Esophagus squamous epithelium (tissue), 5 donors: ENCODE data around the gene CAPRIN2. TPM values are rescaled to one million over a fixed set of nuclear protein-coding genes. Genes with fewer than 3 reads are reported as not detected.

ENCODE experiments used
- DNase-seq: peaks from one replicate; lab custom pipeline; 2025; lab: John Stamatoyannopoulos, UW
- H3K27ac ChIP-seq, 4 donors: fragments of 200-600 bp; sonication (generic); one replicate each; pipeline ENCODE4 v1.5.1; 2016 to 2019; ENCODE audit warnings: mild to moderate bottlenecking in 1 of 4
- H3K27me3 ChIP-seq, 4 donors: fragments of 200-600 bp; sonication (generic); 1 replicate in 3 of 4; 2 replicates in 1 of 4; pipeline versions ENCODE4 v1.5.1 to v1.6.0; 2017 to 2021; ENCODE audit warnings: antibody characterized with exemption in 1 of 4
- H3K36me3 ChIP-seq, 3 donors: fragments of 200-600 bp; sonication (generic); one replicate each; pipeline ENCODE4 v1.5.1; 2016 to 2019
- H3K4me1 ChIP-seq, 3 donors: fragments of 200-600 bp; sonication (generic); one replicate each; pipeline ENCODE4 v1.5.1; 2017 to 2019
- H3K4me3 ChIP-seq, 4 donors: fragments of 200-600 bp; sonication (generic); 1 replicate in 3 of 4; 2 replicates in 1 of 4; pipeline ENCODE4 v1.5.1; 2016 to 2019; ENCODE audit warnings: mild to moderate bottlenecking in 2 of 4, moderate library complexity in 1 of 4
- H3K9me3 ChIP-seq, 3 donors: fragments of 200-600 bp; sonication (generic); one replicate each; pipeline ENCODE4 v1.5.1; 2016 to 2019
- POLR2A ChIP-seq, 4 donors: fragments of 450-650 bp; IDR thresholded peaks; one replicate each; pipeline ENCODE4 v1.6.1; 2017; ENCODE audit warnings: antibody characterized with exemption in 4 of 4, mild to moderate bottlenecking in 4 of 4, moderate library complexity in 3 of 4
- WGBS, 2 donors: methylation state at CpG; one replicate each; pipeline ENCODE4 v1.1.5; 2018; 5-methylcytosine and 5-hydroxymethylcytosine counted together
- intact Hi-C: fragments of 100-400 bp; cut with DNase I; formaldehyde crosslinking; loops from one replicate; pipeline ENCODE4 v1.15.0; 2022
- total RNA-seq, 4 donors: library from RNA; depleted of rRNA; stranded (reverse); fragments of >200 nt; gene quantifications; one replicate each; pipeline ENCODE4 v1.1.0, GENCODE V29; 2016
- TF ChIP-seq, protein P1 (sequence below), 6 experiments: fragments of 450-650 bp in 4 of 6; fragments of 200-600 bp in 2 of 6; sonication (generic) in 2 of 6; IDR thresholded peaks; one replicate each; pipeline ENCODE4 v1.5.1; 2016 to 2019; ENCODE audit warnings: antibody characterized with exemption in 6 of 6, mild to moderate bottlenecking in 4 of 6, moderate library complexity in 4 of 6
- donor health status: DM: yes; HTN: yes; CAD: no.

CAPRIN2 gene
- total RNA-seq, 4 donors from 2014 or later: 2.5 to 26.5 (median 15.2) TPM

DNA sequence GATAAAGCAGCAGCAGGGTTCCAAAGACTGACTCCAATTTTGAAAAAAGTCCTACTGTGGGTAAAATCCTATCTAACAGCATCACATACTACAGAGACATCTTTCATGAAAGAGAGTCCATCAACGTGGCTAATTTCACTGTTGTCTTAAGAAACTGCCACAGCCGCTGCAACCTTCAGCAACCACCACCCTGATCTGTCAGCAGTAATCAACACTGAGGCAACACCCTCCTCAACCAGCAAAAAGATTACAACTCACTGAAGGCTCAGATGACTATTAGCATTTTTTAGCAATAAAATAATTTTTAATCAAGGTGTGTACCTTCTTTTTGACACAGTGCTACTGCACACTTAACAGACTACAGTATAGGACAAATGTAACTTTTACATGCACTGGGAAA lies 6.6 kb downstream of the CAPRIN2 start:
- Histone ChIP-seq H3K27me3 (no peaks in the 10 kb centered on the region), H3K36me3 (peaks cover 0 to 23% (median 0%) of the 10 kb centered on the region in 3 donors), H3K9me3 (no peaks in the 10 kb centered on the region), H3K4me3 (no peak overlapping the region), H3K27ac (no peak overlapping the region), H3K4me1 (peaks cover 0 to 6% (median 4%) of the 10 kb centered on the region in 3 donors)
- 59 to 89% methylated on average over 2 of the region's 2 CpGs for WGBS, 2 donors
- no peak for DNase-seq
- intact Hi-C loops: no loop called here
- TF ChIP-seq, protein P1, sequence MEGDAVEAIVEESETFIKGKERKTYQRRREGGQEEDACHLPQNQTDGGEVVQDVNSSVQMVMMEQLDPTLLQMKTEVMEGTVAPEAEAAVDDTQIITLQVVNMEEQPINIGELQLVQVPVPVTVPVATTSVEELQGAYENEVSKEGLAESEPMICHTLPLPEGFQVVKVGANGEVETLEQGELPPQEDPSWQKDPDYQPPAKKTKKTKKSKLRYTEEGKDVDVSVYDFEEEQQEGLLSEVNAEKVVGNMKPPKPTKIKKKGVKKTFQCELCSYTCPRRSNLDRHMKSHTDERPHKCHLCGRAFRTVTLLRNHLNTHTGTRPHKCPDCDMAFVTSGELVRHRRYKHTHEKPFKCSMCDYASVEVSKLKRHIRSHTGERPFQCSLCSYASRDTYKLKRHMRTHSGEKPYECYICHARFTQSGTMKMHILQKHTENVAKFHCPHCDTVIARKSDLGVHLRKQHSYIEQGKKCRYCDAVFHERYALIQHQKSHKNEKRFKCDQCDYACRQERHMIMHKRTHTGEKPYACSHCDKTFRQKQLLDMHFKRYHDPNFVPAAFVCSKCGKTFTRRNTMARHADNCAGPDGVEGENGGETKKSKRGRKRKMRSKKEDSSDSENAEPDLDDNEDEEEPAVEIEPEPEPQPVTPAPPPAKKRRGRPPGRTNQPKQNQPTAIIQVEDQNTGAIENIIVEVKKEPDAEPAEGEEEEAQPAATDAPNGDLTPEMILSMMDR (IDR thresholded peaks at IDR 0.05): no peak
- TF ChIP-seq POLR2A (IDR thresholded peaks at IDR 0.05): no peak

DNA sequence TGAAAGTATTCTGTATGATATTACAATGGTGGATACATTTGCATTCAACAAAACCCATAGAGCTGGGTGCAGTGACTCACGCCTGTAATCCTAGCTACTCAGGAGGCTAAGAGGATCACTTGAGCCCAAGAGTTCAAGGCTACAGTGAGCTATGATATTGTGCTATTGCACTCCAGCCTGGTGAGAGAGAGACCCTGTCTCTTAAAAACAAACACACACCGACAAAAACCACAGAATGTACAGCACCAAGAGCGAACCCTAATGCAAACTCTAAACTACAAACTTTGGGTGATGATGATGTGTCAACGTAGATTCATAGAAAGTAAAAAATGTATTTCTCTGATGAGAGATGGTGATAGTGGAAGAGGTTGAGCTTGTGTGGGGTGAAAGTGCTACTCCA lies 8.6 kb downstream of the CAPRIN2 start:
- no peak overlapping the region for H3K4me3 ChIP-seq
- 95 to 96% methylated on average over 4 of the region's 4 CpGs for WGBS, 2 donors
- peaks cover 0 to 23% (median 0%) of the 10 kb centered on the region in 3 donors for H3K36me3 ChIP-seq
- TF ChIP-seq POLR2A (IDR thresholded peaks at IDR 0.05): no peak
- TF ChIP-seq, protein P1 (IDR thresholded peaks at IDR 0.05): no peak
- intact Hi-C loops: no loop called here
- no peaks in the 10 kb centered on the region for H3K4me1 ChIP-seq
- no peak for DNase-seq
- H3K27ac ChIP-seq: no peak overlapping the region
- no peaks in the 10 kb centered on the region for H3K27me3 ChIP-seq
- no peaks in the 10 kb centered on the region for H3K9me3 ChIP-seq

DNA sequence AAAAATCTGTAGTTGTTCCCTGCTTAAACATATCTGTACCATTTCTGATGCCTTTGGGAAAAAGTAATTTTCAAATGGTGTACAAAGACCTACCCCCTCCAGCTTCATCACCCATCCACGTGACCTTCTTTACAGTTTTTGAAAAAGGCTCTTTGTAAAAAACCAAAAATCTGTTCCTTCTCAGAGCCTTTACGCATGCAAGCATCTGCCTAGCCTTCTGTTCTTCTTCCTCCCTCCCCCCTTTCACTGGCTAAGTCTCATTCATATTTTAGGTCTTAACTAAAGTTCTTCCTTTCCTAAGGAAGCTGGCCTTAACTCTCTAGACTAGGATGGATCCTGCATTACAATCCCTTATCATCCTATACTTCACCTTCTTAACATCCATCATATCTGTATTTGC lies 10.4 kb downstream of the CAPRIN2 start:
- H3K4me1 ChIP-seq: no peaks in the 10 kb centered on the region
- 93 to 98% methylated on average over 2 of the region's 2 CpGs for WGBS, 2 donors
- peaks cover 0 to 34% (median 0%) of the 10 kb centered on the region in 3 donors for H3K36me3 ChIP-seq
- no peaks in the 10 kb centered on the region for H3K9me3 ChIP-seq
- TF ChIP-seq, protein P1 (IDR thresholded peaks at IDR 0.05): no peak
- no peak for TF ChIP-seq POLR2A (IDR thresholded peaks at IDR 0.05)
- H3K27me3 ChIP-seq: no peaks in the 10 kb centered on the region
- H3K27ac ChIP-seq: no peak overlapping the region
- no peak for DNase-seq
- H3K4me3 ChIP-seq: no peak overlapping the region
- intact Hi-C loops: no loop called here

DNA sequence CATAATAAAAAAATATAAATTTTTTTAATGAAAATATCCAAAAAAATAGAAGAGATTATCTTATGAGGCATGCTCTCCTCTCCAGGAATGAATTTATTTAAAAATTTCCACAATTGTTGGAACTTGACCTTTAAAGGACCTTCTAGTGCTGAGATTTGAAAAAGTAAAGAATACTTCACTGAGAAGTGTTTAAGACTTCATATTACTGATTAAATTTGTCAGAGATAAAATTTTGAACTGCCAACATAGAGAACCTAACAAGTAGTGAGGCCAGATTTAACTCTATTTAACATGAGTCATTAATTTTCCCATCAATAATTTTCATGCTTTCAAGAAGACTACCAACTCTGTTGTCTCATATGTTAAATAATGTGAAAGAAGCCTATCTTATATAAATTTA lies 14.5 kb downstream of the CAPRIN2 start:
- no peak for TF ChIP-seq POLR2A (IDR thresholded peaks at IDR 0.05)
- TF ChIP-seq, protein P1 (IDR thresholded peaks at IDR 0.05): no peak
- no peaks in the 10 kb centered on the region for H3K4me1 ChIP-seq
- no peak overlapping the region for H3K4me3 ChIP-seq
- no peaks in the 10 kb centered on the region for H3K9me3 ChIP-seq
- no peak overlapping the region for H3K27ac ChIP-seq
- DNase-seq: no peak
- no peaks in the 10 kb centered on the region for H3K27me3 ChIP-seq
- intact Hi-C loops: no loop called here
- H3K36me3 ChIP-seq: peaks cover 0 to 36% (median 0%) of the 10 kb centered on the region in 3 donors

DNA sequence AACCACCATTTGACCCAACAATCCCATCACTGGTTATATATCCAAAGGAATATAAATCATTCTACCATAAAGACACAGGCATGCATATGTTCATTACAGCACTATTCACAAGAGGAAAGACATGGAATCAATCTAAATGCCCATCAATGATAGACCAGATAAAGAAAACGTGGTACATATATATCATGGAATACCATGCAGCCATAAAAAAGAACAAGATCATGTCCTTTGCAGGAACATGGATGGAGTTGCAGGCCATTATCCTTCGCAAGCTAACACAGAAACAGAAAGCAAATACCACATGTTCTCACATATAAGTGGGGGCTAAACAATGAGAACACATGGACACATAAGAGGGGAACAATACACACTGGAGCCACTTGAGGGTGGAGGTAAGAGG lies 15.7 kb downstream of the CAPRIN2 start:
- WGBS, 2 donors: 89 to 95% methylated on average over 2 of the region's 2 CpGs
- peaks cover 0 to 47% (median 0%) of the 10 kb centered on the region in 3 donors for H3K36me3 ChIP-seq

More for the DNA sequence above, 15.7 kb downstream of the CAPRIN2 start:
- no peak overlapping the region for H3K27ac ChIP-seq
- H3K27me3 ChIP-seq: no peaks in the 10 kb centered on the region
- H3K9me3 ChIP-seq: no peaks in the 10 kb centered on the region
- TF ChIP-seq, protein P1 (IDR thresholded peaks at IDR 0.05): no peak
- no peak for TF ChIP-seq POLR2A (IDR thresholded peaks at IDR 0.05)
- no peaks in the 10 kb centered on the region for H3K4me1 ChIP-seq
- no peak overlapping the region for H3K4me3 ChIP-seq
- DNase-seq: no peak
- intact Hi-C loops: no loop called here
